ENCODE data around the gene PSMG3.

Gene PSMG3

DNA sequence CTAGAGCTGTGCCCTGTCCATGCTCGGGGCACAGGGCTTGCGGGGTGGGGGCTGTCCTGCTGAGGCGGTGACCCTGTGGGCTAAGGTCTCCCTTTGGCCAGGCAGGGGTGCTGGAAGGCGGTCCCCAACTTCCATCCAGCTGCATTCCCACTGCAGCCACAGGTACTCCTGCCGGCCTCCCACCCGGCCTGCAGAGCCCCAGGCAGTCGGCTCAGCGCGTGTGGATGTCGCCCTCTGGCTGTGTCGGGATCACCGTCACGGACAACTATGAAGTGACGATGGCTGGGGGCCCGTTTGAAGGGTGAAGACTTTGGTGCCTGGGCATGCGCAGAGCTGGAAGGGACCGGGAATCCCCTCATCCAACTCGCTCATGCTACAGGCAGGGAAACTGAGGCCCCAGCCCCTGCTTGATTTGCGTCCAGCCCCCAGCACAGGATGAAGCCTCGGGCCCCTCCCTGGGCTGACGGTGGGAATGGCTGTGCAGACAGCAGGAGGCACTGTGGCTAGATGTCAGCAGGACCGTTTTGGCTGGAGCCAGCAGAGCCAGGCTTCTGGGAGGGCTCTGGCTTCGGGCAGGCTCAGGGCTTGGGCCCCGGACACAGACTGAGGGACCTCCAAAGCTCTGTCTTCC is 11.5 kb downstream of the PSMG3 start:
- no peak for DNase-seq (ENCODE audit: low read depth)

DNA sequence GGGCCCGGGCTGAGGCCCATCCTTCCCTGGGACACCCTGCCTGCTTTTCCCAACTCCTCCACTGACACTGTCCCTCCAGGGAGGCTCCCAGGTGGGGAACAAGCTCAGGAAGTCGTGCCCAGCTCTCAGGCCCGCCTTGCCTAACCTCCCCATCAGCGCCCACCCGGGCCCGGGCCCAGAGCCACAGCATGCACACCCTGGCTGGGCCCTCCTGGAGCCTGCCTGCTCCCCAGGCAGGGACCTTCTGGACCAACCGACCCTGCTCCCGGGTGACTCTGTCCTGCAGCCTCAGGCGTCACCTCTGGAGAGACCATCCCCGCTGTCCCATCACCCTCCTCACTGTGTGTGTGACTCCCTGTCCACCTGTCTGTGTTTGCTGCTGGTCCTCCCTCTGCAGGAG is 12.1 kb downstream of the PSMG3 start:
- no peak for DNase-seq (ENCODE audit: low read depth)

GRCh38 chr7:1557006-1557405 is 12.8 kb downstream of the PSMG3 start:
- no peak for DNase-seq (ENCODE audit: low read depth)

DNA sequence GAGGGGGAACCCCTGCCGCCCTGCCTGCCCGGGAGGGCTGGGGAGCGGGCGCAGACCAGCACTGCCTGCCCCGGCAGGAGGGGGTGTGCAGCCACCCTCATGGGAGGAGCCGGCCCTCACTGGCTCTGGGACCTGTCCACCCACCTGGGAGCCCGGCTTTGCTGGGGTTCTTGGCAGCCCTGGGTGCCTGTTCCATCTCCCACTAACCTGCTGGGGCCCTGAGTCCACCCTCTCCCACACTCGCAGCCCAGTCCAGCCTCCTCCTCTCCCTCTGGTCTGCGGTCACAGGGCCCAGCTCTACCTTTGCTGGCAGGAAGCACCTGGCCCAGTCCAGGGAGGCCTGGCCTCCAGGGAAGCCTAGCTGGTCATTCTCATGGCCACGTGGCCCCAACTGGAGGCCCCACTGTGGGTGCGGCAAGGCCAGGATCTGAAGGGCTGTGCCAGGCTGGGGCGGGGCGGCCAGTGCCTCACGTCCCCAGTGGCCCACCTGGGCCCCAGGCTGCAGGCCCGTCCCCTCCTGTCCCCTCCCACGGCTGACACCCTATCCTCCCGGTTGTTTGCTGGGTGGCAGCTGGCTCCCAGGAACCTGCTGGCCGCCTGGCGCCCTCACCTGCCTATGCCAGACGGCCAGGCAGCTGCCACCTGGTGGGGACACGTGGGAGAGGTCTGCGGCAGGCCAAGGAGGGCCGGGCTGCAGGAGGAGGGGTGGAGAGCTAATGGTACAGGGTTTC is 13.9 kb downstream of the PSMG3 start, which contains the start of gene TMEM184A:
TMEM184A (minus strand) TSS at position 393 of the 731 bp plus-strand sequence. CDS start 721 bp downstream, outside the sequence.
- no peak for DNase-seq (ENCODE audit: low read depth)

GRCh38 chr7:1555046-1555812 is 14.6 kb downstream of the PSMG3 start:
- DNase-seq (ENCODE audit: low read depth), result peak; percentile 77

- no peak for DNase-seq (ENCODE audit: low read depth)
These were observed 15.3 kb downstream of the PSMG3 start for GRCh38 chr7:1554333-1555045.

- no peak for DNase-seq (ENCODE audit: low read depth)
These were observed 16.2 kb downstream of the PSMG3 start for GRCh38 chr7:1553512-1554210.

DNA sequence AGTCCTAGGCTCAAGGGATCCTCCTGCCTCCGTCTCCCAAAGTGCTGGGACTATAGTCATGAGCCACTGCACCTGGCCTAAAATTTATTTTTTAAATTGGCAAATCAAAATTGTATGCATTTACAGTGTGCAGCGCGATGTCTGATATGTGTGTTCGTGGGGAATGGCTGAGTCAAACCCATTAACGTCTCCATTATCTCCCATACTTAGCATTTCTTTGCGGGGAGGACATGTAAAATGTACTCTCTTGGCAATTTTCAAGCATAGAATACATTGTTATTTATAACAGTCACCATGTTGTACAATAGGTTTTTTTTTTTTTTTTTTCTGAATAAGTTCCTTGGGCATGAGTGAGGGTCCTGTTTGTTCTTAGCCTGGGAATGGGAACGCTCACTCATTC is 17.6 kb downstream of the PSMG3 start:
- DNase-seq (ENCODE audit: low read depth), result no peak

- no peak for DNase-seq (ENCODE audit: low read depth)
These were observed 19.0 kb downstream of the PSMG3 start for GRCh38 chr7:1550846-1551155.

DNA sequence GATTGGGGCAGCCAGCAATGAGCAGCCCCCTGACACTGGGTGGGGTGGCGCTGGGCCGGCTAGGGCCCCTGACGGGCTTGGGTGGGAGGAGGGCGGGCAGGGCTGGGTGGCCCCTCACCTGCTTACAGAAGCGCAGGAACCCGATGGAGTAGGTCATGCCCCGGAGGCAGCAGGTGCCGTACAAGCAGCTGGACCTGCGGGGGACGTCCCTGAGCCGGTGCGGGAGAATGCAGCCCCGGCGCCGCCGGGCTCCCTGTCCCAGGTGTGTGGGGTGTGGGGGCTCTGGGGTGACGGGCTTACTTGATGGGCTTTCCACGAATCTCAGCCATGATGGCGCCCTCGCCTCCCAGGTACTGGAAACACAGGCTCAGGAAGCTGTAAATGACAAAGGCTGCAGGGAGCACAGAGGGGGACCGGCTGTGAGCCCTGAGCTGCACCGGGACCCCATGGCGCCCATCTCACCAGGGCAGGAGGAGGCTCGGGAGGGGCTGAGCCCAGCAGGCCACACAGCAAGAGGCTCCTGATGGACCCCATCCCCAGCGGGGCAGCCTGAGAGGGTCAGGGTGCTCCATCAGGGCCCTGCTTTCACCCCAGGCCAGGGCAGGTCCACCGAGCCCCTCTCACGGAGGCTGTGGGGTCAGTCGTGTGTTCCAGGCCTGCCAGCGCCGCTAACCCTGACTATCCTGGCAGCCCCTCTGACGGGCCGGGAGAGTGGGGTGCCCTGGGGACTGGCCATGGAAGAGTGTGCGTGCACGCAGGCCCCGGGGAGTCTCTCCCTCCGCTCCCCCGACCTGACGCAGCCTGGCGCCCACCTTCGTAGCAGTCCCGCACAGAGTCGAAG is 19.6 kb downstream of the PSMG3 start:
- DNase-seq (ENCODE audit: low read depth), result no peak

DNA sequence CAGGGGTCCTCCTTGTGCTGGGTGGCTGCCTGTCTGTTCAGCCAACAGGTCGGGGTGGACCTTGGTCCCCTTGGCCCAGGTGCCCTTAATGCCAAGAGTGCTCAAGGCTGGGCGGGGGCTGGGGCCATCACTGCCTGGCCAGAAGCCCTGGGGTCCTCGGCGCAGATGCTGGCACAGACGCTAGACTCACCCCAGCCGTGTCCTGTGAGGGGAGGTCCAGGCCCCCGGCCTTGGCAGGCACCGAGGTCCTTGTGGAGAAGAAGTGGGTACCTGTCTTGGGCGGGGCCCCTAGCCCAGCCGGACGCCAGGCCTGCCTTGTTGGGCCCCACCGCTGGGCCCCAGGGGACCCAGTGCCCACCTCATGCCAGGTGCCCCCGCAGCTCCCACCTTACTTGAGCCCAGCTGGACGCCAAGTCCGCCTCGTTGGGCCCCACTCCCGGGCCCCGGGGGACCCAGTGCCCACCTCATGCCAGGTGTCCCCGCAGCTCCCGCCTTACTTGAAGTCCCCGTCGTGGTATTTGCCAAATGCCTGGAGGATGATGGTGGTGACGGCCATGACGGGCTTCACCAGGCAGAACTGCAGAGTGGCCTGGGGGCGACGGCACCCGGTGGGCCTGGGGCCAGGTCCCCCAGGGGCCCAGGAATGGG is 20.4 kb downstream of the PSMG3 start:
- DNase-seq (ENCODE audit: low read depth), result no peak

DNA sequence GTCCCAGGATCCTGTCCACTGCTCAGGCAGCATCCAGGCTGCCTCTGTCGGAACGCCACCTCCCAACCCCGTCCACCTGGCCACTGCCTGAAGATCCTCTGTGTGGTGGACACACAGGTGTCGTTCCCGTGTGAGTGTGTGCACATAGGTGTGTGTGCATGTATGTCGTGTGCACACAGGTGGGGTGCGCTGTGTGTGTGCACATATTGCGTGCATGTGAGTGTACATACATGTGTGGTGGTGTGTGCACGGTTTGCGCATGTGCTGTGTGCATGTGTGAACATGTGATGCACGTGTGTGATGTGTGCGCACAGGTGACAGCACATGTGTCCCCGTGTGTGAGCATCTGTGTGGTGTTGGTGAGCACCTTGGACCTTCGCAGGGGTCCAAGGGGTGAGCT is 20.9 kb downstream of the PSMG3 start:
- no peak for DNase-seq (ENCODE audit: low read depth)

GRCh38 chr7:1548438-1548831 is 21.4 kb downstream of the PSMG3 start:
- no peak for DNase-seq (ENCODE audit: low read depth)

GRCh38 chr7:1547777-1548437 is 21.9 kb downstream of the PSMG3 start:
- DNase-seq (ENCODE audit: low read depth), result no peak

GRCh38 chr7:1546909-1547776 is 22.7 kb downstream of the PSMG3 start:
- no peak for DNase-seq (ENCODE audit: low read depth)

GRCh38 chr7:1546274-1546908 is 23.4 kb downstream of the PSMG3 start:
- DNase-seq (ENCODE audit: low read depth), result no peak

- no peak for DNase-seq (ENCODE audit: low read depth)
These were observed 24.2 kb downstream of the PSMG3 start for GRCh38 chr7:1545417-1546246.

All from GM04504 (cell line).